Adrenal gland (tissue), 12 donors: Measurements from ENCODE around the gene CDK11A. TPM values are rescaled to one million over a fixed set of nuclear protein-coding genes. Genes with fewer than 3 reads are reported as not detected.

ENCODE experiments used
- DNase-seq, 7 donors: peaks; one replicate each; pipeline ENCODE4 v3.0.0-alpha.2; 2019 to 2020
- H3K27ac ChIP-seq, 5 donors: fragments of 200-600 bp; sonication (generic) in 4 of 5; 1 replicate in 3 of 5; 2 replicates in 2 of 5; pipeline versions ENCODE4 v1.5.1 to v1.8.0; 2016 to 2020; ENCODE audit warnings: mild to moderate bottlenecking in 1 of 5
- H3K27me3 ChIP-seq: fragments of 200-600 bp; 2 replicates; pipeline ENCODE4 v1.8.0; 2021
- H3K36me3 ChIP-seq, 2 donors: fragments of 200-600 bp; replicated peaks in 1 of 2; 1 replicate in 1 of 2; 2 replicates in 1 of 2; pipeline versions ENCODE4 v1.5.1 to v1.8.0; 2018 to 2022
- H3K4me1 ChIP-seq, 2 donors: fragments of 200-600 bp; replicated peaks in 1 of 2; 1 replicate in 1 of 2; 2 replicates in 1 of 2; pipeline versions ENCODE4 v1.5.1 to v1.8.0; 2018 to 2021
- H3K4me3 ChIP-seq, 4 donors: fragments of 200-600 bp; sonication (generic) in 3 of 4; one replicate each; pipeline ENCODE4 v1.5.1; 2016 to 2018
- H3K9me3 ChIP-seq, 3 donors: fragments of 200-600 bp; sonication (generic) in 1 of 3; replicated peaks in 1 of 3; 1 replicate in 2 of 3; 2 replicates in 1 of 3; pipeline versions ENCODE4 v1.5.1 to v1.8.0; 2016 to 2021
- POLR2A ChIP-seq, 2 donors: fragments of 450-650 bp; IDR thresholded peaks; one replicate each; pipeline ENCODE4 v1.6.1; 2017; ENCODE audit warnings: antibody characterized with exemption in 2 of 2, mild to moderate bottlenecking in 2 of 2, moderate library complexity in 1 of 2
- whole genome bisulfite sequencing, 4 donors: extraction: QIAGEN DNeasy Blood & Tissue Kit in 2 of 4; methylation state at CpG; one replicate each; pipeline versions ENCODE4 v1.1.5 to v1.1.7; 2013 to 2017; 5-methylcytosine and 5-hydroxymethylcytosine counted together
- intact Hi-C, 2 donors: fragments of 100-400 bp; cut with DNase I; formaldehyde crosslinking; loops; one replicate each; pipeline versions ENCODE4 v1.14.1 to v1.15.0; 2022 to 2023
- polyA plus RNA-seq, 3 donors: library from polyadenylated mRNA; stranded (reverse); fragments of 200-250 nt in 2 of 3; fragments of 350-450 nt in 1 of 3; fragmentation: Illumina TruSeq in 1 of 3; extraction: RNeasy Lipid Tissue Mini Kit (QIAGEN cat#74804) in 1 of 3; gene quantifications; one replicate each; pipeline ENCODE4 v1.2.3, GENCODE V29; 2013 to 2014
- total RNA-seq, 9 donors: library from RNA; depleted of rRNA in 4 of 9; stranded (reverse); fragments of >200 nt in 4 of 9; fragments of 120-200 nt in 1 of 9; fragmentation: NEBNext Ultra II Directional in 1 of 9; extraction: Animal tissue kit (Norgen Biotek cat#: 25700) in 1 of 9; gene quantifications; one replicate each; pipeline versions ENCODE4 v1.1.0 to v1.2.4, GENCODE V29; 2013 to 2023
- TF ChIP-seq, protein P1 (sequence below), 6 experiments: fragments of 450-650 bp in 4 of 6; fragments of 200-600 bp in 2 of 6; sonication (generic) in 1 of 6; IDR thresholded peaks; 1 replicate in 5 of 6; 2 replicates in 1 of 6; pipeline versions ENCODE4 v1.5.1 to v1.8.0; 2016 to 2021; ENCODE audit warnings: antibody characterized with exemption in 6 of 6, mild to moderate bottlenecking in 2 of 6, moderate library complexity in 1 of 6
- donor health status: healthy with polysubstance abuse.
- donor health status: Bipolar disorder and iron deficiency.
- donor health status: DM: yes; HTN: yes; CAD: no.
- donor health status: DM: no; HTN: no; CAD: no.
- donor health status: DM: no; HTN: no; CAD: no.
- donor health status: DM: yes; HTN: yes; CAD: no.

Gene CDK11A
- total and polyA plus RNA-seq, 12 donors = 2.1 to 302 (median 25.7) TPM

DNA sequence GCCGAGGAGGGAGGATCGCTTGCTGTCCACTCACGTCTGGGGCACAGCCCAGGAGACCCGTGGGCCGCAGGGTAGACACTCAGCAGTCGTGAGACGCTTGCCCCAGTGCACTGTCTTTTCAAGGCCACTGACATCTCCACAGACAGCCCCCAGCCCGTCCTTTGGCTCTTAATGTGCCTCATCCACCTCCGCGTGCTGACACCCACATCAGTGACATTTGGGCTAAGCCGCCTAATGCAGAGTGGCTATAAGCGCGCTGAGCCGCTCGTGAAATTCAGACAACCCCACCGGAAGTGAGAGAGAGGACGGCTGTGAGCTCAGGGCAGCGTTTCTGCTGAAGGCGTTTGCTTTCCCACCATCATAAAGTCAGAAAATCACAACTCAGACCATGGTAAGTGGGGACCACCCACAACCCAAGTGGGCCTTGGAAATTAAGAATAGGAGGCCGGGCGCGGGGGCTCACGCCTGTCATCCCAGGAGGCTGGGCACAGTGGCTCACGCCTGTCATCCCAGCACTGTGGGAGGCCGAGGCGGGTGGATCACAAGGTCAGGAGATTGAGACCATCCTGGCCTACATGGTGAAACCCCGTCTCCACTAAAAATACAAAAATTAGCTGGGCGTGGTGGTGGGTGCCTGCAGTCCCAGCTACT lies 40.0 kb downstream of the CDK11A start:
- intact Hi-C loops = no loop called here
- DNase-seq = no peak
- TF ChIP-seq, protein P1, sequence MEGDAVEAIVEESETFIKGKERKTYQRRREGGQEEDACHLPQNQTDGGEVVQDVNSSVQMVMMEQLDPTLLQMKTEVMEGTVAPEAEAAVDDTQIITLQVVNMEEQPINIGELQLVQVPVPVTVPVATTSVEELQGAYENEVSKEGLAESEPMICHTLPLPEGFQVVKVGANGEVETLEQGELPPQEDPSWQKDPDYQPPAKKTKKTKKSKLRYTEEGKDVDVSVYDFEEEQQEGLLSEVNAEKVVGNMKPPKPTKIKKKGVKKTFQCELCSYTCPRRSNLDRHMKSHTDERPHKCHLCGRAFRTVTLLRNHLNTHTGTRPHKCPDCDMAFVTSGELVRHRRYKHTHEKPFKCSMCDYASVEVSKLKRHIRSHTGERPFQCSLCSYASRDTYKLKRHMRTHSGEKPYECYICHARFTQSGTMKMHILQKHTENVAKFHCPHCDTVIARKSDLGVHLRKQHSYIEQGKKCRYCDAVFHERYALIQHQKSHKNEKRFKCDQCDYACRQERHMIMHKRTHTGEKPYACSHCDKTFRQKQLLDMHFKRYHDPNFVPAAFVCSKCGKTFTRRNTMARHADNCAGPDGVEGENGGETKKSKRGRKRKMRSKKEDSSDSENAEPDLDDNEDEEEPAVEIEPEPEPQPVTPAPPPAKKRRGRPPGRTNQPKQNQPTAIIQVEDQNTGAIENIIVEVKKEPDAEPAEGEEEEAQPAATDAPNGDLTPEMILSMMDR (IDR thresholded peaks at IDR 0.05) = no peak
- no peak for TF ChIP-seq POLR2A (IDR thresholded peaks at IDR 0.05)

DNA sequence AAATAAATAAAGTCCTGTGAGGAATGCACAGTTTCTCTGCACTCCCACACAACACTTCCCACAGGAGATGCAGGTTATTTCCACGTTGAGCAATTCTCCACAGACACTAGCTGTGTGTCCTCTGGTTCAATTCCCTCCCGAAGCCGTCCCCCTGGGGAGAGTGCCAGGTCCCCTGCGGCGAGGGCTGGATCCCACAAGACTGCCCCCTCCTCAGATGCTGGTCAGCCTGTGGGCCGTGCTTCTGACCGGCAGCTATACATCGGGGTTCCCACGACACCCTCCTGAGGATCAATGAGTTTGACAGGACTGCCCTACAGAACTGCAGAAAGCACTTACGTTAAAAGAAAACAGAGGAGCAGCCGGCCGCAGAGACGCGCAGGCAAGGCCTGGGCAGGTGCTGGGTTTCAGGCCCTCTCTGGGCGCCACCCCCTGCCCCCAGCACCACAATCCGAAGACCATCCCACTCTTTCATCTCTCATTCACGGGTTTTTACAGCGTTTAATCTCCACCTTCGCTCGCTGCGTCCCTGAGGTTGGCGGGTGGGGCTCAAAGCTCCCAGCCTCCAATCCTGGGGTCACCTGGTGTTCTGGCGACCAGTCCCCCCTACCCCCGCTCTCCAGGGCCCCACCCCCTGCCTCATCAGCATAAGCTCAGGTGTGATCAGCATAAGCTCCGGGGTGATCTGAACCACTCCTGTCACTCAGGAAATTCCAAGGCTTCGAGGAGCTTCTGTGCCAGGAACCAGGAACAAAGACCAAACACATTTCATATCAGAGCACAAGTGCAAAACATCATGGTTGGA lies 40.9 kb downstream of the CDK11A start:
- Histone ChIP-seq H3K9me3 (no peaks in the 10 kb centered on the region), H3K27ac (no peak overlapping the region), H3K36me3 (no peaks in the 10 kb centered on the region), H3K4me1 (peaks cover 12 to 19% of the 10 kb centered on the region in 2 donors), H3K4me3 (no peak overlapping the region), H3K27me3 (no peaks in the 10 kb centered on the region)
- DNase-seq = peak in 1 of 7 donors; percentile 15
- no peak for TF ChIP-seq POLR2A (IDR thresholded peaks at IDR 0.05)
- TF ChIP-seq, protein P1 (IDR thresholded peaks at IDR 0.05) = no peak
- WGBS, 4 donors = 79 to 83% (median 79%) methylated on average over 21 to 26 of the region's 26 CpGs
- intact Hi-C loops = no loop called here

More for the DNA sequence above, 40.0 kb downstream of the CDK11A start:
- no peak overlapping the region for H3K4me3 ChIP-seq
- no peak overlapping the region for H3K27ac ChIP-seq
- H3K9me3 ChIP-seq = no peaks in the 10 kb centered on the region
- no peaks in the 10 kb centered on the region for H3K36me3 ChIP-seq
- peaks cover 12 to 14% of the 10 kb centered on the region in 2 donors for H3K4me1 ChIP-seq
- no peaks in the 10 kb centered on the region for H3K27me3 ChIP-seq
- 84 to 92% (median 88%) methylated on average over 17 to 28 of the region's 28 CpGs for WGBS, 4 donors

DNA sequence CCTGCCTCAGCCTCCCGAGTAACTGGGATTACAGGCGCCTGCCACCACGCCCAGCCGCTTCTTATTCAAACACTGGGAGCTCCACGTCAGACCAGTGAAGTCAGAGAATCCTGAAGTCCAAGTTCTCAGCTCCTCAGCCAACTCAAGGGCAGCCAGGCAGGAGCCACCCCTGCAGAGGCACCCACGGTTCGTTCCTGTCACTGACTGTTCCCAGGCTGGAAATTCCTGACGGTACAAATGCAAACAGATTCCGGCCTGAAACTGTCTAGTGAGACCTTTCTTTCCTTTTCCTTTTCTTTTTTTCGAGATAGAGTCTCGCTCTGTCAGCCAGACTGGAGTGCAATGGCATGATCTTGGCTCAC lies 43.3 kb downstream of the CDK11A start:
- Histone ChIP-seq H3K27ac (no peak overlapping the region), H3K4me3 (no peak overlapping the region), H3K27me3 (no peaks in the 10 kb centered on the region), H3K4me1 (peaks cover 3 to 9% of the 10 kb centered on the region in 2 donors), H3K9me3 (no peaks in the 10 kb centered on the region), H3K36me3 (no peaks in the 10 kb centered on the region)
- WGBS, 4 donors = 68 to 78% (median 71%) methylated on average over 11 of the region's 11 CpGs
- peak in 1 of 7 donors; percentile 48 for DNase-seq
- TF ChIP-seq, protein P1 (IDR thresholded peaks at IDR 0.05) = no peak
- no peak for TF ChIP-seq POLR2A (IDR thresholded peaks at IDR 0.05)
- intact Hi-C loops = no loop called here

DNA sequence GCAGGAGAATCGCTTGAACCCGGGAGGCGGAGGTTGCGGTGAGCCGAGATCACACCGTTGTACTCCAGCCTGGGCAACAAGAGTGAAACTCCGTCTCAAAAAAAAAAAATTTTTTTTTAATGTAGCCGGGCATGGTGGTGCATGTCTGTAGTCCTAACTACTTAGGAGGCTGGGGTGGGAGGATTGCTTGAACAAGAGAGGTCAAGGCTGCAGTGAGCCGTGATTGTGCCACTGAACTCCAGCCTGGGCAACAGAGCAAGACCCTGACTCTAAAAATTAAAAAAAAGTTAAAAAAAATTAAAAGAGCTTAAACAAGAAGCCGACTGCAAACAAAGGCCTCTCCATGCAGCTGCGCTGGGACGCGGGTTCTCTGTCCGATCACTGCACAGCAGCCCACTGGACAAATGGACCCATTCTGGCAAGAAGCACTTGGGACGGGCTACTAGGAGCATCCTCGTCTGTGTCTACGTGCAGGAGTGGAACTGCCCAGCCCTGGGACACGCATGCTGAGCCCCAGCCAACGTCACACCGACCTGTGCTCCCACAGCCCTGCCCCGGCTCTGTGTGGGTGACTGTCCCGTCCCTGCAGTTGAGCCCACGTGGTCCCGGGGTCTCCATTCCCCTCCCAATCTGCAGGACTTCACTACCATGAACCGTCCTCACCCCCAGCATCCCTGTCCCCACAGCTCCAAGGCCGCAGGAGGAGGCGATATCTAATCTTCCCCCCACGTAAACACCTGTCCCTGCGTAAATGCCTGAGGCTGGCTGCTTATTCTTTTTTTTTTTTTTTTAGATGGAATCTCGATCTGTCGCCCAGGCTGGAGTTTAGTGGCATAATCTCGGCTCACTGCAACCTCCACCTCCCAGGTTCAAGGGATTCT lies 43.9 kb downstream of the CDK11A start:
- no peak overlapping the region for H3K27ac ChIP-seq
- no peak for DNase-seq
- no peaks in the 10 kb centered on the region for H3K36me3 ChIP-seq
- TF ChIP-seq, protein P1 (IDR thresholded peaks at IDR 0.05) = no peak
- no peak for TF ChIP-seq POLR2A (IDR thresholded peaks at IDR 0.05)
- peaks cover 0 to 5% of the 10 kb centered on the region in 2 donors for H3K4me1 ChIP-seq
- H3K27me3 ChIP-seq = no peaks in the 10 kb centered on the region
- WGBS, 4 donors = 84 to 88% (median 86%) methylated on average over 26 to 32 of the region's 32 CpGs
- H3K4me3 ChIP-seq = no peak overlapping the region
- intact Hi-C loops = no loop called here
- H3K9me3 ChIP-seq = no peaks in the 10 kb centered on the region
